HEK293 (cell line): ENCODE results near the gene CCND1.
A peak's percentile ranks its signal among the peaks of the same experiment; 100 is the strongest.

Source experiments
- BCL11A ChIP-seq: fragments of 450-650 bp; formaldehyde crosslinking; IDR thresholded peaks from 2 replicates; pipeline ENCODE4 v1.5.1; 2016; ENCODE audit warnings: low read depth, missing biosample characterization, missing genetic modification characterization
- KLF16 ChIP-seq: fragments of 450-650 bp; formaldehyde crosslinking; IDR thresholded peaks from 2 replicates; pipeline ENCODE4 v1.5.1; 2017; ENCODE audit warnings: missing biosample characterization, missing genetic modification characterization
- KLF8 ChIP-seq: fragments of 450-650 bp; formaldehyde crosslinking; IDR thresholded peaks from 2 replicates; pipeline ENCODE4 v1.5.1; 2016; ENCODE audit warnings: missing biosample characterization, missing genetic modification characterization
- OSR2 ChIP-seq: fragments of 450-650 bp; formaldehyde crosslinking; IDR thresholded peaks from 2 replicates; pipeline ENCODE4 v1.5.1; 2016; ENCODE audit warnings: missing biosample characterization, missing genetic modification characterization
- OVOL3 ChIP-seq: fragments of 450-650 bp; formaldehyde crosslinking; IDR thresholded peaks from 2 replicates; pipeline ENCODE4 v1.5.1; 2016; ENCODE audit warnings: missing biosample characterization, missing genetic modification characterization
- YY1 ChIP-seq: fragments of 450-650 bp; formaldehyde crosslinking; IDR thresholded peaks from 2 replicates; pipeline ENCODE4 v1.5.1; 2018; ENCODE audit warnings: missing biosample characterization, missing genetic modification characterization
- ZBTB1 ChIP-seq: fragments of 450-650 bp; formaldehyde crosslinking; IDR thresholded peaks from 2 replicates; pipeline ENCODE4 v1.5.1; 2016; ENCODE audit warnings: missing biosample characterization, missing genetic modification characterization
- ZBTB26 ChIP-seq: fragments of 450-650 bp; formaldehyde crosslinking; optimal IDR thresholded peaks from 2 replicates; pipeline ENCODE3; 2016; ENCODE audit warnings: missing biosample characterization, mild to moderate bottlenecking, missing genetic modification characterization
- ZEB2 ChIP-seq: fragments of 450-650 bp; formaldehyde crosslinking; IDR thresholded peaks from 2 replicates; pipeline ENCODE4 v1.5.1; 2016; ENCODE audit warnings: missing biosample characterization, missing genetic modification characterization
- ZNF121 ChIP-seq: fragments of 450-650 bp; formaldehyde crosslinking; IDR thresholded peaks from 2 replicates; pipeline ENCODE4 v1.5.1; 2016; ENCODE audit warnings: missing biosample characterization, missing genetic modification characterization
- ZNF23 ChIP-seq: fragments of 450-650 bp; formaldehyde crosslinking; IDR thresholded peaks from 2 replicates; pipeline ENCODE4 v1.5.1; 2016; ENCODE audit warnings: missing biosample characterization, missing genetic modification characterization, borderline replicate concordance
- ZNF24 ChIP-seq: fragments of 450-650 bp; formaldehyde crosslinking; IDR thresholded peaks from 2 replicates; pipeline ENCODE4 v1.5.1; 2016; ENCODE audit warnings: missing biosample characterization, missing genetic modification characterization
- ZNF248 ChIP-seq: fragments of 450-650 bp; formaldehyde crosslinking; IDR thresholded peaks from 2 replicates; pipeline ENCODE4 v1.5.1; 2017; ENCODE audit warnings: missing biosample characterization, missing genetic modification characterization
- ZNF280D ChIP-seq: fragments of 450-650 bp; formaldehyde crosslinking; IDR thresholded peaks from 2 replicates; pipeline ENCODE4 v1.5.1; 2016; ENCODE audit warnings: missing biosample characterization, missing genetic modification characterization
- ZNF302 ChIP-seq: fragments of 450-650 bp; formaldehyde crosslinking; IDR thresholded peaks from 2 replicates; pipeline ENCODE4 v1.5.1; 2016; ENCODE audit warnings: missing biosample characterization, missing genetic modification characterization, low read depth
- ZNF548 ChIP-seq: fragments of 450-650 bp; formaldehyde crosslinking; IDR thresholded peaks from 2 replicates; pipeline ENCODE4 v1.5.1; 2016; ENCODE audit warnings: missing biosample characterization, missing genetic modification characterization
- ZNF571 ChIP-seq: fragments of 450-650 bp; formaldehyde crosslinking; IDR thresholded peaks from 2 replicates; pipeline ENCODE4 v1.5.0; 2017; ENCODE audit warnings: missing biosample characterization, missing genetic modification characterization
- ZNF623 ChIP-seq: fragments of 450-650 bp; formaldehyde crosslinking; IDR thresholded peaks from 2 replicates; pipeline ENCODE4 v1.5.1; 2016; ENCODE audit warnings: missing biosample characterization, missing genetic modification characterization
- ZNF624 ChIP-seq: fragments of 450-650 bp; formaldehyde crosslinking; IDR thresholded peaks from 2 replicates; pipeline ENCODE4 v1.5.1; 2017; ENCODE audit warnings: missing biosample characterization, missing genetic modification characterization
- ZNF629 ChIP-seq: fragments of 450-650 bp; formaldehyde crosslinking; IDR thresholded peaks from 2 replicates; pipeline ENCODE4 v1.5.1; 2017; ENCODE audit warnings: missing biosample characterization, missing genetic modification characterization
- ZNF677 ChIP-seq: fragments of 450-650 bp; IDR thresholded peaks from 2 replicates; pipeline ENCODE4 v1.5.0; 2018; ENCODE audit warnings: missing biosample characterization, mild to moderate bottlenecking, missing genetic modification characterization, moderate library complexity
- ZNF692 ChIP-seq: fragments of 450-650 bp; formaldehyde crosslinking; IDR thresholded peaks from 2 replicates; pipeline ENCODE4 v1.5.1; 2016; ENCODE audit warnings: missing biosample characterization, missing genetic modification characterization
- ZNF843 ChIP-seq: fragments of 450-650 bp; formaldehyde crosslinking; IDR thresholded peaks from 2 replicates; pipeline ENCODE4 v1.5.1; 2016; ENCODE audit warnings: missing biosample characterization, missing genetic modification characterization
- ZSCAN30 ChIP-seq: fragments of 450-650 bp; IDR thresholded peaks from 2 replicates; pipeline ENCODE4 v1.5.1; 2018; ENCODE audit warnings: missing biosample characterization, mild to moderate bottlenecking, missing genetic modification characterization, moderate library complexity
- TF ChIP-seq, protein P1 (sequence below): fragments of 450-650 bp; formaldehyde crosslinking; IDR thresholded peaks from 2 replicates; pipeline ENCODE4 v1.5.1; 2016; ENCODE audit warnings: missing biosample characterization, missing genetic modification characterization
- TF ChIP-seq, protein P2 (sequence below): fragments of 450-650 bp; formaldehyde crosslinking; IDR thresholded peaks from 2 replicates; pipeline ENCODE4 v1.5.0; 2017; ENCODE audit warnings: missing biosample characterization, missing genetic modification characterization, borderline replicate concordance

The CCND1 gene

DNA sequence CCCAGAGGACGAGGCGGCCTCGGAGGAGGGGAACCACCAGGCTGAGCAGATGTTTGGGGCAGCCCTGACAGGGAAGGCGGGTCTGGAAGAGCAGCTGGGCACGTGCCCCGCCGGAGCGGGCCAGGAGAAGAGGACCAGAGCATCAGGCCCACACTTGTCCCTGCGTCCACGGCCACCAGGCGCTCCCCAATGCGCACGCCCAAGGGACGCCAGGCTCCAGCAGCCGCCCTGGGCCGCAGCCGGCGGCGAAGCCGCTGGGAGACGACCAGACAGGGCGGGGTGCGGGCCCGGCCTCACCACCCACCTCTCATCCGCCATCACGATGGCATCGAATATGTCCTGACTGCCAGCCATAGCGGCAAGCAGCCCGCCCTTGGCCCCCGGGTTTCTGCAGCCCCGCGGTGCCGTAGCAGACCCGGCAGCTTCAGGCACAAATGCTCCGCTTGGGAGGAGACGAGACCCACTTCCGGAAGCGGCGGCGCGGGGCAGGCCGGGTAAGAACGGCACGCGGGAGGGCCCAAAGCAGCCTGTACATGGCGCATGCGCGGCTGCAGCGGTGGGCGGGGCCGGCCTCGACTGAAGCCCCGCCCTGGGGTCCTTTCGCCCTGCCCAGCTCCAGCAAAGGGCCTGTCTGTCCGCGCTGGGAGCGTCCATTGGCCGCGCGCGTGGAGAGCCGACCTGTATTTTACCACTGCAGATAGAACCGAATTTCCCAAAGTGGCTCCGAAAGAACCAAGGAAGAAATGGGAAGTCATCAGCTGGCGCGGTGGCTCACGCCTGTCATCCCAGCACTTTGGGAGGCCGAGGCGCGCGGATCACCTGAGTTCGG, 34.1 kb downstream of the CCND1 start, which contains the start of gene LTO1 (continued):
- TF ChIP-seq ZNF548 (tag by site-specific recombination) (no peak), OVOL3 (no peak), ZNF624 (tag by site-specific recombination) (no peak), ZNF24 (tag by site-specific recombination) (no peak), ZNF23 (tag by site-specific recombination) (no peak), ZNF623 (tag by site-specific recombination) (no peak), ZNF248 (tag by site-specific recombination) (no peak), ZSCAN30 (tag by site-specific recombination) (no peak; the same call in 1 of the 2 replicates), ZNF677 (tag by site-specific recombination) (peak; percentile 66; the same call in 1 of the 2 replicates), OSR2 (no peak), ZNF692 (peak; percentile 49; the same call in 1 of the 2 replicates), ZEB2 (tag by site-specific recombination) (peak; percentile 44; the same call in 1 of the 2 replicates), ZNF280D (no peak), ZNF302 (tag by site-specific recombination) (no peak), ZNF121 (peak; percentile 60; the same call in 1 of the 2 replicates), KLF16 (tag by site-specific recombination) (peak; percentile 48), ZBTB26 (tag by site-specific recombination) (peak; percentile 55), BCL11A (tag by site-specific recombination) (0 out of 2 replicates have a peak, but pooled peaks have one; percentile 46), ZNF571 (tag by site-specific recombination) (no peak), YY1 (peak; percentile 41; the same call in 1 of the 2 replicates), KLF8 (tag by site-specific recombination) (no peak; the same call in 1 of the 2 replicates), ZNF843 (tag by site-specific recombination) (peak; percentile 9; the same call in 1 of the 2 replicates), ZNF629 (tag by site-specific recombination) (peak; percentile 23; the same call in 1 of the 2 replicates), ZBTB1 (tag by site-specific recombination) (no peak)
- TF ChIP-seq, protein P1, sequence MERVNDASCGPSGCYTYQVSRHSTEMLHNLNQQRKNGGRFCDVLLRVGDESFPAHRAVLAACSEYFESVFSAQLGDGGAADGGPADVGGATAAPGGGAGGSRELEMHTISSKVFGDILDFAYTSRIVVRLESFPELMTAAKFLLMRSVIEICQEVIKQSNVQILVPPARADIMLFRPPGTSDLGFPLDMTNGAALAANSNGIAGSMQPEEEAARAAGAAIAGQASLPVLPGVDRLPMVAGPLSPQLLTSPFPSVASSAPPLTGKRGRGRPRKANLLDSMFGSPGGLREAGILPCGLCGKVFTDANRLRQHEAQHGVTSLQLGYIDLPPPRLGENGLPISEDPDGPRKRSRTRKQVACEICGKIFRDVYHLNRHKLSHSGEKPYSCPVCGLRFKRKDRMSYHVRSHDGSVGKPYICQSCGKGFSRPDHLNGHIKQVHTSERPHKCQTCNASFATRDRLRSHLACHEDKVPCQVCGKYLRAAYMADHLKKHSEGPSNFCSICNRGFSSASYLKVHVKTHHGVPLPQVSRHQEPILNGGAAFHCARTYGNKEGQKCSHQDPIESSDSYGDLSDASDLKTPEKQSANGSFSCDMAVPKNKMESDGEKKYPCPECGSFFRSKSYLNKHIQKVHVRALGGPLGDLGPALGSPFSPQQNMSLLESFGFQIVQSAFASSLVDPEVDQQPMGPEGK (tag by site-specific recombination): 0 out of 2 replicates have a peak, but pooled peaks have one; percentile 23
- TF ChIP-seq, protein P2, sequence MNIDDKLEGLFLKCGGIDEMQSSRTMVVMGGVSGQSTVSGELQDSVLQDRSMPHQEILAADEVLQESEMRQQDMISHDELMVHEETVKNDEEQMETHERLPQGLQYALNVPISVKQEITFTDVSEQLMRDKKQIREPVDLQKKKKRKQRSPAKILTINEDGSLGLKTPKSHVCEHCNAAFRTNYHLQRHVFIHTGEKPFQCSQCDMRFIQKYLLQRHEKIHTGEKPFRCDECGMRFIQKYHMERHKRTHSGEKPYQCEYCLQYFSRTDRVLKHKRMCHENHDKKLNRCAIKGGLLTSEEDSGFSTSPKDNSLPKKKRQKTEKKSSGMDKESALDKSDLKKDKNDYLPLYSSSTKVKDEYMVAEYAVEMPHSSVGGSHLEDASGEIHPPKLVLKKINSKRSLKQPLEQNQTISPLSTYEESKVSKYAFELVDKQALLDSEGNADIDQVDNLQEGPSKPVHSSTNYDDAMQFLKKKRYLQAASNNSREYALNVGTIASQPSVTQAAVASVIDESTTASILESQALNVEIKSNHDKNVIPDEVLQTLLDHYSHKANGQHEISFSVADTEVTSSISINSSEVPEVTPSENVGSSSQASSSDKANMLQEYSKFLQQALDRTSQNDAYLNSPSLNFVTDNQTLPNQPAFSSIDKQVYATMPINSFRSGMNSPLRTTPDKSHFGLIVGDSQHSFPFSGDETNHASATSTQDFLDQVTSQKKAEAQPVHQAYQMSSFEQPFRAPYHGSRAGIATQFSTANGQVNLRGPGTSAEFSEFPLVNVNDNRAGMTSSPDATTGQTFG (tag by site-specific recombination): no peak
